GM21447 (cell line): Measurements from ENCODE around the gene SAMM50.
A peak's percentile ranks its signal among the peaks of the same experiment; 100 is the strongest.
"Not testable (repeated sequence)": the region's sequence is repeated elsewhere in the genome, so short reads cannot be mapped to it uniquely, and the experiment has no call there.

ENCODE experiments used
- ATAC-seq: cut with Tn5 transposase; IDR thresholded peaks from one replicate; pipeline ENCODE4 v1.9.1; 2021; ENCODE audit not compliant: unreplicated experiment

Gene SAMM50

GRCh38 chr22:43999378-43999777 is 44.1 kb downstream of the SAMM50 start:
- no peak for ATAC-seq

- ATAC-seq: no peak
Measured at GRCh38 chr22:44000123-44000522, 44.9 kb downstream of the SAMM50 start.

GRCh38 chr22:44001521-44001920 is 46.3 kb downstream of the SAMM50 start:
- ATAC-seq: no peak

- ATAC-seq: no peak
Measured at GRCh38 chr22:44002324-44002723, 47.1 kb downstream of the SAMM50 start.

- ATAC-seq: no peak
Measured at GRCh38 chr22:44002997-44003396, 47.8 kb downstream of the SAMM50 start.

GRCh38 chr22:44003405-44004103 is 48.3 kb downstream of the SAMM50 start:
- no peak for ATAC-seq

GRCh38 chr22:44004104-44004460 is 48.8 kb downstream of the SAMM50 start:
- no peak for ATAC-seq

GRCh38 chr22:44005524-44005923 is 50.3 kb downstream of the SAMM50 start:
- no peak for ATAC-seq

GRCh38 chr22:44012162-44012561 is 56.9 kb downstream of the SAMM50 start:
- ATAC-seq: no peak

- no peak for ATAC-seq
Measured at GRCh38 chr22:44012591-44012990, 57.3 kb downstream of the SAMM50 start.

GRCh38 chr22:44014241-44014640 is 59.0 kb downstream of the SAMM50 start:
- ATAC-seq: no peak

GRCh38 chr22:44016586-44016985 is 61.3 kb downstream of the SAMM50 start:
- ATAC-seq: not testable (repeated sequence)

- no peak for ATAC-seq
Measured at GRCh38 chr22:44018594-44018993, 63.4 kb downstream of the SAMM50 start.

- no peak for ATAC-seq
Measured at GRCh38 chr22:44019416-44019815, 64.2 kb downstream of the SAMM50 start.

- ATAC-seq: no peak
Measured at GRCh38 chr22:44019846-44020245, 64.6 kb downstream of the SAMM50 start.

- no peak for ATAC-seq
Measured at GRCh38 chr22:44020981-44021380, 65.7 kb downstream of the SAMM50 start.

GRCh38 chr22:44023404-44024287 is 68.4 kb downstream of the SAMM50 start:
- no peak for ATAC-seq

- ATAC-seq: no peak
Measured at GRCh38 chr22:44024288-44024921, 69.2 kb downstream of the SAMM50 start, which contains the start of gene PARVB. Gene PARVB, plus strand, starts transcription at chr22:44024302. Its CDS starts 38 bp downstream, at chr22:44024340.

- ATAC-seq: peak; percentile 46
Measured at GRCh38 chr22:44025171-44026065, 70.2 kb downstream of the SAMM50 start.

GRCh38 chr22:44026066-44026629 is 70.9 kb downstream of the SAMM50 start:
- no peak for ATAC-seq
